Keratinocyte (primary cell): Measurements from ENCODE around the gene SYNE1. TPM values are rescaled to one million over a fixed set of nuclear protein-coding genes. Genes with fewer than 3 reads are reported as not detected.

Experiments
- DNase-seq: peaks from one replicate; pipeline ENCODE4 v3.0.0-alpha.2; 2011; ENCODE audit warnings: low read depth, missing footprints, low spot score
- FAIRE-seq: peaks from 2 replicates; lab custom pipeline; 2011; peaks lifted over from hg19 to GRCh38; lab: Jason Lieb, UNC
- H2AFZ ChIP-seq: 2 replicates; pipeline ENCODE4 v1.6.0; 2012; ENCODE audit warnings: low read length, control low read depth, inconsistent platforms; ENCODE audit not compliant: control insufficient read depth
- H3K27ac ChIP-seq: 2 replicates; pipeline ENCODE4 v1.5.1; 2011; ENCODE audit warnings: low read length; ENCODE audit not compliant: control insufficient read depth, insufficient read depth
- H3K27me3 ChIP-seq: 3 replicates; pipeline ENCODE4 v1.6.0; 2011; ENCODE audit warnings: low read length; ENCODE audit not compliant: control insufficient read depth, insufficient read depth; ENCODE audit errors: extremely low read depth
- H3K36me3 ChIP-seq, 2 experiments: 2 replicates in 1 of 2; 3 replicates in 1 of 2; pipeline ENCODE4 v1.5.1; 2011; ENCODE audit warnings: low read length in 2 of 2, mild to moderate bottlenecking in 1 of 2; ENCODE audit not compliant: control insufficient read depth in 2 of 2, insufficient read depth in 2 of 2; ENCODE audit errors: extremely low read depth in 1 of 2
- H3K4me1 ChIP-seq: 3 replicates; pipeline ENCODE4 v1.5.1; 2011; ENCODE audit warnings: low read length; ENCODE audit not compliant: control insufficient read depth, insufficient read depth; ENCODE audit errors: extremely low read depth
- H3K4me2 ChIP-seq: 3 replicates; pipeline ENCODE4 v1.6.0; 2011; ENCODE audit warnings: low read depth, low read length; ENCODE audit not compliant: control insufficient read depth, insufficient read depth; ENCODE audit errors: extremely low read depth
- H3K4me3 ChIP-seq, 3 experiments: fragments of 200-600 bp in 1 of 3; sonication (generic) in 1 of 3; 2 replicates in 2 of 3; 3 replicates in 1 of 3; pipeline ENCODE4 v1.5.1; 2011 to 2016; ENCODE audit warnings: low read length in 3 of 3, mild to moderate bottlenecking in 3 of 3, control low read depth in 2 of 3, inconsistent platforms in 1 of 3, low read depth in 1 of 3, mixed read lengths in 1 of 3, mixed run types in 1 of 3, moderate library complexity in 1 of 3; ENCODE audit not compliant: control insufficient read depth in 2 of 3, insufficient read depth in 2 of 3; ENCODE audit errors: extremely low read depth in 1 of 3
- H3K79me2 ChIP-seq: 2 replicates; pipeline ENCODE4 v1.6.0; 2012; ENCODE audit warnings: low read length; ENCODE audit not compliant: control insufficient read depth, insufficient read depth
- H3K9ac ChIP-seq: 3 replicates; pipeline ENCODE4 v1.6.0; 2011; ENCODE audit warnings: low read length; ENCODE audit not compliant: control insufficient read depth, insufficient read depth; ENCODE audit errors: extremely low read depth
- H3K9me1 ChIP-seq: 3 replicates; pipeline ENCODE4 v1.6.0; 2011; ENCODE audit warnings: low read length; ENCODE audit not compliant: control insufficient read depth, insufficient read depth; ENCODE audit errors: extremely low read depth
- H3K9me3 ChIP-seq: 2 replicates; pipeline ENCODE4 v1.5.1; 2012; ENCODE audit warnings: low read depth, low read length; ENCODE audit not compliant: control insufficient read depth
- H4K20me1 ChIP-seq: 3 replicates; pipeline ENCODE4 v1.6.0; 2011; ENCODE audit warnings: low read length; ENCODE audit not compliant: control insufficient read depth, insufficient read depth; ENCODE audit errors: extremely low read depth
- CTCF ChIP-seq, 3 experiments: IDR thresholded peaks in 1 of 3; conservative IDR thresholded peaks in 1 of 3; optimal IDR thresholded peaks in 1 of 3; 2 replicates in 2 of 3; 3 replicates in 1 of 3; pipeline versions ENCODE3 to v1.5.1; 2011; ENCODE audit warnings: low read length in 3 of 3, mild to moderate bottlenecking in 3 of 3, moderate library complexity in 2 of 3, control low read depth in 1 of 3, inconsistent platforms in 1 of 3; ENCODE audit not compliant: insufficient read depth in 2 of 3; ENCODE audit errors: extremely low read depth in 1 of 3
- EZH2 ChIP-seq: IDR thresholded peaks from one replicate; pipeline ENCODE4 v1.6.1; 2012; ENCODE audit warnings: inconsistent platforms, mild to moderate bottlenecking, low read length, moderate library complexity
- dilution Hi-C: fragments of 300-500 bp; cut with MboI; formaldehyde crosslinking; loops from one replicate; pipeline ENCODE4 v1.7.0; 2020; ENCODE audit warnings: low sequenced_read_pairs; ENCODE audit not compliant: extremely low pct_ligation_motif_present
- polyA plus RNA-seq, 5 experiments: library from polyadenylated mRNA; depleted of rRNA in 3 of 5; stranded (reverse) in 3 of 5; stranded (forward) in 1 of 5; unstranded in 1 of 5; fragments of >200 nt; gene quantifications; 1 replicate in 1 of 5; 2 replicates in 3 of 5; 3 replicates in 1 of 5; pipeline versions ENCODE4 v1.2.1 to v1.2.3, GENCODE V29; 2011 to 2012; ENCODE audit warnings: missing spikeins in 2 of 5, low read depth in 1 of 5, low replicate concordance in 1 of 5

Gene SYNE1
- polyA plus RNA-seq, 1 donor (not counting 4 experiments of a cell fraction or from before 2014, with no cell fraction given) = 4.0 TPM

DNA sequence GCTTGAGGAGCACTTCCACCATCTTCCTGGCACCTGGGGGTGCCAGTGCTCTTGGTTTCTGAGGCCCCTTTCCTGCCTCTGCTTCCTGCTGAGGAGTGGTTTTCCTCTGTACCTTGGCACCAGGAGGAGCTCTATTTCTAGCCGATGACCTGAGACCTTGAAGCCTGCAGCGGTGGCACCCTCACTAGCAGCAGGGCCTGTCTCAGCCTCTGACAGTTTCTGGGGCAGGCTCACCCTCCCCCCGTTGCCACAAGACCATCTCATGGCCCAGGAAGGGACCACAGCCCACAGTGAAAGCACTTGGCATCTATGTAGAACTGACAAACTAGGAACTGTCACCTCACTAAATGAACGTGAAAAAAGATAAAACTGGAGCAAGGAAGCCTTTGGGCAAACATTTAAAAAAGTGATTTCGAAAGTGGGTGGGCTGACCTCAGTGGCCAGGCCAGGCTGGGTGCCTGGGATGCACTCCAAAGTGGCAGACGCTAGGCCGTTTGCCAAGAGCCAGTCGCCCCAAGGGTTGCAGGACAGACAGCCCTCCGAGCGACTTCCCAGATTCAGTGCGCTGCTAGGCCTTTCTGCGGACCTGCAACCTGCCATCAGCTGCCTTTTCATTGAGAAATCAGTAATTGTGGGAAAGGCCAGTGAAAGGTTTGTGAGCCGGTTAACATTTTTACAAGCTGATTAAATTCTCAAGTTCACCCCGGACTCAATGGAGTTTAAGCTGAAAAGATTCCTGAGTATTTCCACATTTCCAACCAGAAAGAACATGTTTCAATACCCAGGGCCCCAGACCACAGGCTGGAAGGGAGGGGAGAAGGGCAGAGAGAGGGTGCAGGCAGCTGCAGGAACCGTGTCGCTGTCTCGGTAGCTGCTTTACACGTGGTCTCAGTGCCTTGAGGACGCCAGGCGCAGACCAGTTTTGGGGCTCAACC lies 526.0 kb downstream of the SYNE1 start:
- dilution Hi-C loops = no loop called here
- Histone ChIP-seq H4K20me1 (no peaks in the 10 kb centered on the region), H3K4me2 (no peak overlapping the region), H3K9ac (no peak overlapping the region), H3K4me1 (peaks cover 7% of the 10 kb centered on the region), H2AFZ (peak overlapping the region; percentile 65), H3K36me3 (no peaks in the 10 kb centered on the region), H3K4me3 (no peak overlapping the region), H3K27me3 (no peaks in the 10 kb centered on the region), H3K27ac (no peak overlapping the region), H3K9me1 (no peaks in the 10 kb centered on the region), H3K9me3 (no peaks in the 10 kb centered on the region), H3K79me2 (no peaks in the 10 kb centered on the region)
- FAIRE-seq (no peak), DNase-seq (no peak)
- TF ChIP-seq EZH2 (no peak), CTCF (optimal IDR thresholded peaks at IDR 0.05 in 1 of 3, IDR thresholded peaks at IDR 0.05 in 1 of 3, conservative IDR thresholded peaks at IDR 0.05 in 1 of 3; ENCODE audit: extremely low read depth in 1 of 3, insufficient read depth in 2 of 3, low read length in 3 of 3) (no peak)

GRCh38 chr6:152107973-152108372 lies 529.2 kb downstream of the SYNE1 start:
- Histone ChIP-seq H3K9me3 (no peaks in the 10 kb centered on the region), H3K4me2 (no peak overlapping the region), H3K27ac (no peak overlapping the region), H3K79me2 (no peaks in the 10 kb centered on the region), H3K36me3 (no peaks in the 10 kb centered on the region), H3K9ac (no peak overlapping the region), H3K4me3 (no peak overlapping the region), H3K4me1 (peaks cover 2% of the 10 kb centered on the region), H4K20me1 (no peaks in the 10 kb centered on the region), H3K27me3 (no peaks in the 10 kb centered on the region), H3K9me1 (no peaks in the 10 kb centered on the region), H2AFZ (no peak overlapping the region)
- no peak for TF ChIP-seq EZH2
- no peak for TF ChIP-seq CTCF (optimal IDR thresholded peaks at IDR 0.05 in 1 of 3, IDR thresholded peaks at IDR 0.05 in 1 of 3, conservative IDR thresholded peaks at IDR 0.05 in 1 of 3; ENCODE audit: extremely low read depth in 1 of 3, insufficient read depth in 2 of 3, low read length in 3 of 3)
- no peak for FAIRE-seq
- dilution Hi-C loops = no loop called here
- DNase-seq = no peak
